ES-I3 (cell line): Measurements from ENCODE around the gene NUP50.

Experiments
- H3K36me3 ChIP-seq: 2 replicates; pipeline ENCODE4 v1.6.1; 2013; ENCODE audit warnings: mild to moderate bottlenecking, low read length, control low read depth, moderate library complexity; ENCODE audit not compliant: insufficient read depth
- H3K4me1 ChIP-seq: 2 replicates; pipeline ENCODE4 v1.6.1; 2013; ENCODE audit warnings: mild to moderate bottlenecking, control low read depth, low read length; ENCODE audit not compliant: insufficient read depth
- H3K9ac ChIP-seq: 2 replicates; pipeline ENCODE4 v1.6.1; 2013; ENCODE audit warnings: low read depth, mild to moderate bottlenecking, low read length, moderate library complexity
- H3K9me3 ChIP-seq: 2 replicates; pipeline ENCODE4 v1.6.1; 2013; ENCODE audit warnings: mild to moderate bottlenecking, low read length, moderate library complexity; ENCODE audit not compliant: control insufficient read depth, insufficient read depth

NUP50 gene

DNA sequence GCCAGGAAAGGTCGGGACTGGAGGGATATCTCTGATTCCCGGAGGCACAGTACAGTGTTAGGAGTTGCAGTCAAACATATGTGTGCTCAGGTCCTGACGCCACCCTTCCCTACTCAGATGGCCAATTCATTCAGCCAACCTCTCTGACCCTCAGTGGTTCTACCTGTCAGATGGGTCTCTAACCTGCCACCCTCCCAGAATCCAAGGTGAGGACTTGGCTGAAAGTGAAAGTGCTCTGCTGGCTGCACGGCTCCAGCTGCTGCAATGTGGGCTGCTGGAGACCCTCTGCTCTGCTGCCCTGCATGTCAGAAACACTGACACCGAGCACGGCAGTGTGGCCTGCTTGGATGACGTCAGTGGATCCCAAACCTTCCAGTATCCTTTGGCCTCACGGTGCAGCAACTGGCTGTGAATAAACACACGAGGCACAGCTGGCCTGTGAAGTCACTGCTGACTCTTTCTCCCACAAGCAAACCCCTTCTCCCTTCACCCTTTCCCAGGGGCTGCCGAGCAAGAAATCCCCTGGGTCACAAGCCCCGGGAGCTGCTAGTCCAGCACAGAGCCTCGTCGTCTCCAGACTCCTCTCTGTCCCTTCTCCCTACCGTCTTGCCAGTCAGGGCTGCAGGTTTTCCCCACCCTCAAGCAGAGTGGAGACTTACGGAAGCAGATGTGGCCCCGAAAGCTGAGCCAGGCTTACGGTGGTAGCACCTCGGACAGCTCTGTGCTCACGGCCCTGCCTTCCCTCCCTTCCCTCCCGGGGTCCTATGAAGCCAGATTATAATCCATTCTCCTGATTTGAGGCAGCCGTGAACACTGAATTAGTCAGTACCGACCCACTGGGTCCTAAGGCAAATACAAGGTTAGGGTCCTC, 52.6 kb downstream of the NUP50 start:
- H3K9ac ChIP-seq: no peak overlapping the region
- H3K36me3 ChIP-seq: no peaks in the 10 kb centered on the region
- no peaks in the 10 kb centered on the region for H3K9me3 ChIP-seq
- peaks cover 16% of the 10 kb centered on the region; the same call in 1 of the 2 replicates for H3K4me1 ChIP-seq

DNA sequence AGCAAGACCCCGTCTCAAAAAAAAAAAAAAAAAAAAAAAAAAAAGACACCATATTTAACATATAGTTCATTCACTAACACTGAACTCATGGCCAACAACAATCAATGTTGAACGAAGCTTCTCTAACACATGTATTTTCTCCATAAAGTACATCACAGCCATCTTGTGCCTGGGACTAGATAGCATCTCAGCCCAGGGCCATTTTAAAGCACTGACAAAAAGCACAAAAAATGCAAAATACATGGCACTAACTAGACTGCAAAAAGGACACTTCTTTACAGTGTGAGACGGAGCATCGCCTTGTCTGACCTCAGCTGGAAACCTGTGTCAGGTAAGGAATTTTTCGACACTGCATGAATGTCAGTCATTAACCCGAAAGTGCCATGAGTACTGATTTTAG, 53.6 kb downstream of the NUP50 start:
- Histone ChIP-seq H3K4me1 (peaks cover 8% of the 10 kb centered on the region; the same call in 1 of the 2 replicates), H3K36me3 (no peaks in the 10 kb centered on the region), H3K9me3 (no peaks in the 10 kb centered on the region), H3K9ac (no peak overlapping the region)

DNA sequence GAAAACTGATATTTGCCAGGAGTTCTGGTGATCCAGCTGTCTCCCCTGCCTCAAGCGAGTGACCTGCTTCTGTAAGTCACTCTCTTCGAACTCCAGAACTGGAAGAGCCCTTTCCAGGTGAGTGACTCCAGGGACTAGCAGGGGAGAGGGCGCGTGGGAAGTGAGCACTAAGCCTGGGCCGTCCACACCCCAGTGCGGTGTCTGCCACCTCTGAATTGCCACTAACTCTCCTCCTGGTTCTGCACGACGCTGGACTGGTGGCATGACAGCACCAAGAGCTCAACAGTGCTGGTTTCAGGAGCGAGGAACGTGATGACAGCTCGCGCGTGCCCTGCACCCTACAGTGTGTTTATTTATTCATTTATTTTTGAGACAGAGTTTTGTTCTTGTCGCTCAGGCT, 54.1 kb downstream of the NUP50 start:
- no peak overlapping the region for H3K9ac ChIP-seq

DNA sequence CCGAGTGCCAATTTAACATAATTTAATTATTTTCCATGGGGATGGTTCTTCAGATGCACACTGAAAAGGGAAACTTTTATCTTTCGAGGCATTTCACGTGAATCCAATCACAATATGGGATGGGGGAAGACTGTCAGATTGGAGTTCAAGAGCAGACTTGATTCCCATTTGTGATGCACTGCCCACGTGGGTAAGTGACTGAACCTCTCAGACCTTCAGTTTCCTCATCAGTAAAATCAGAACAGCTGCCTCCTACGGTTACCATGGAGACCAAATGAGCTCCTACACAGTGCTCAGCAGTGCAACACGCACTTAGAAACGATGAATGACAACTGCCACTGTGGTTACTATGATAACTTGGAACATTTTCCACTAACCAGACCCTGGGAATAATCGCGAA, 55.3 kb downstream of the NUP50 start:
- H3K36me3 ChIP-seq: no peaks in the 10 kb centered on the region
- H3K9ac ChIP-seq: no peak overlapping the region
- H3K9me3 ChIP-seq: no peaks in the 10 kb centered on the region
- H3K4me1 ChIP-seq: 0 out of 2 replicates have a peak, but pooled peaks cover 3% of the 10 kb centered on the region

More for the DNA sequence above, 54.1 kb downstream of the NUP50 start:
- H3K4me1 ChIP-seq: peaks cover 4% of the 10 kb centered on the region; the same call in 1 of the 2 replicates
- H3K9me3 ChIP-seq: no peaks in the 10 kb centered on the region
- H3K36me3 ChIP-seq: no peaks in the 10 kb centered on the region

DNA sequence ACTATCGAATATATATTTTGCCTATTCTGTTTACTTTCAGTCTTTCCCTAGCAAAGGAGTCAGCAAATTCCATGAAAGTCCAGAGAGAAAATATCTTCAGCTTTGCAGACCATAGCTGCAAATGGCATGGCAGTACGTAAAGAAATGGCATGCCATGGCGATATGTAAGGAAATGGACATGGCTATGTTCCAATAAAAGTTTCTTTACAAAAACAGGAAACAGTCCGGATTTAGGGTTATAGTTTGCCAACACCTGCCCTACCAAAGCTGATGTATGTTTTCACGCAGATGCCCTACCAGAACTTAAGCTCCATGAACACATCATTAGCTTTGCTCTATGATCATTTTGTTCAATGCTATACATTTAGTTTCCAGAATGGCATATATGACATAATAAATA, 57.5 kb downstream of the NUP50 start:
- H3K9me3 ChIP-seq: no peaks in the 10 kb centered on the region
- H3K4me1 ChIP-seq: peaks cover 23% of the 10 kb centered on the region; the same call in 1 of the 2 replicates
- H3K36me3 ChIP-seq: no peaks in the 10 kb centered on the region; the same call in 1 of the 2 replicates
- no peak overlapping the region for H3K9ac ChIP-seq

DNA sequence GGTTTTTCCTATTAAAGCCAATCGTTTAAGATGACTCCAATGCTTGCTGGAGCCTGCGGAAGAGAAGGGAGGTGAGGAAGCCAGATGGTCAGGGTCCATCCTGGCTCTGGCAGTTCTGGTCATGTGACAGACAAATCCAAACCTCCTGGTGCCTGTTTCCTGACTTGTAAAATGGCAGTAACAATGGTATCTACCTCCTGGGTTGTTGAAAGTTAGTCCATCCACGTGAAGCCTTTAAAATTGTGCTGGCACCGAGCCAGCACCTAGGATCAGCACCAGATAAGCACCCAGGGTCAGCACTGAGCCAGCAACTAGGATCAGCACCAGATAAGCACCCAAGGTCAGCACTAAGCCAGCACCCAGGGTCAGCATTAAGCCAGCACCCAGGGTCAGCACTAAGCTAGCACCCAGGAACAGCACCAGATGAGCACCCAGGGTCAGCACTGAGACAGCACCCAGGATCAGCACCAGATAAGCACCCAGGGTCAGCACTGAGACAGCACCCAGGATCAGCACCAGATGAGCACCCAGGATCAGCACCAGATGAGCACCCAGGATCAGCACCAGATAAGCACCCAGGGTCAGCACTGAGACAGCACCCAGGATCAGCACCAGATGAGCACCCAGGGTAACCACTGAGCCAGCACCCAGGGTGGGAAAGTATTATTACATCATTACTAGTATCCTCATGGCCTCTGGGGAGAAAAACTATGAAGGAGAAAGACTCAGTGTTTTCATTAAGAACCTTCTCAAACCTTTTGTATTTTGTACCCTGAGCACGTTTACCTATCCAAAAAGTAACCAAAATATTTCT, 59.8 kb downstream of the NUP50 start:
- no peaks in the 10 kb centered on the region; the same call in 1 of the 2 replicates for H3K36me3 ChIP-seq
- H3K9me3 ChIP-seq: no peaks in the 10 kb centered on the region
- H3K4me1 ChIP-seq: peaks cover 32% of the 10 kb centered on the region; the same call in 1 of the 2 replicates
- H3K9ac ChIP-seq: no peak overlapping the region

DNA sequence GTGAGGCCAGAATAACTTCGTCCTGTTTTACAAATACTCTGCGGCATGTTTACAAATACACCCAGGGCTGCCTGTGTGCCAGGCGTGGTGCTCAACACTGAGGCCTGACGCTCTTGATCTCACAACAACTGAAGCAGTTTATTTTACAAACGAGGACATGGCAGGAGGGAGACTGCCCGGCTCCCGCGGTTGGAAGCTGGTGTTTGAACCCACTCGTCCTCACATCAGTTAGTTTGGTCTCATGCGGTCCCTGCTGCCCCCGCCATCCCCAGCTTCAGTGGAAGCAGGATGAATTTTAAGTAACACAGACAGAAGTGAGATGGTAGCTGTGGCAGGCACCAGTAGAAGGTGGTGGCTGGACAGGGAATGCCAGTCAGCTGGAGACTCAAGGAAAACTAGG, 60.6 kb downstream of the NUP50 start:
- Histone ChIP-seq H3K36me3 (no peaks in the 10 kb centered on the region; the same call in 1 of the 2 replicates), H3K9ac (no peak overlapping the region), H3K4me1 (peaks cover 30% of the 10 kb centered on the region; the same call in 1 of the 2 replicates), H3K9me3 (no peaks in the 10 kb centered on the region)

DNA sequence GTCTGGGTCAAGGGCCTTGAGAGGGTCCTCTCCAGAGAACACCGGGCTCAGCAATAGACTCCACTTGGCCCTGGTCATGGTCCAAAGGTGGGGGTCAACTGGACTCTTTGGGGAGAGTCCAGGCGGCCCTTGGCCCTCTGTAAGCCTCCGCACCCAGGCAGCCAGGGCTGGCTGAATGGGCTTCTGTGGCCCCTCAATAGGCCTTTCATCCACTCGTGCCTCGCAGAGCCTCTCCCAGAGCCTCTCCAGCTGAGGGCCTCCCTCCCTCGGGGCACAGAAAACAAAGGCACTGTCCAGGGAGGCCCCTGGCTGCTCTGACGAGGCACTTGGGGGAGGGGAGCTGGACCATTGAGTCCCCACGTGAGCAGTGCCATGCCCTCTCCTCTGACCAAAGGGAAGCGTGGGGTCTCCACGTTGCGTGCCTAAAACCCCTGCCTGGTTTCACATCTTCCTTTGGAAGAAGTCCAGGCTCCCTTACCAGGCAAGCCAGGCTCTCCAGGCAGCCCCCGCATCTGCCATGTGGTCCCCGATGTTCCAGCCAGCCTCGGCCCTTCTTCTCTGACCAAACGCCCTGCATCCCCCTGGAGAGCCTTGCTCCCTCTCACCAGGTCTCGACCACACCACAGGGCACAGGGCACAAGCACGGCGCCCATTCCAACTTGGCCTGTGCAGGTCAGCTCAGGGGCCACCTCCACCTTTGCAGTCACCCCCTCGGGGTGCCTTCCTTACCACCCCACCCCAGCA, 61.4 kb downstream of the NUP50 start:
- Histone ChIP-seq H3K36me3 (no peaks in the 10 kb centered on the region; the same call in 1 of the 2 replicates), H3K9me3 (no peaks in the 10 kb centered on the region), H3K4me1 (peaks cover 30% of the 10 kb centered on the region; the same call in 1 of the 2 replicates), H3K9ac (no peak overlapping the region)

DNA sequence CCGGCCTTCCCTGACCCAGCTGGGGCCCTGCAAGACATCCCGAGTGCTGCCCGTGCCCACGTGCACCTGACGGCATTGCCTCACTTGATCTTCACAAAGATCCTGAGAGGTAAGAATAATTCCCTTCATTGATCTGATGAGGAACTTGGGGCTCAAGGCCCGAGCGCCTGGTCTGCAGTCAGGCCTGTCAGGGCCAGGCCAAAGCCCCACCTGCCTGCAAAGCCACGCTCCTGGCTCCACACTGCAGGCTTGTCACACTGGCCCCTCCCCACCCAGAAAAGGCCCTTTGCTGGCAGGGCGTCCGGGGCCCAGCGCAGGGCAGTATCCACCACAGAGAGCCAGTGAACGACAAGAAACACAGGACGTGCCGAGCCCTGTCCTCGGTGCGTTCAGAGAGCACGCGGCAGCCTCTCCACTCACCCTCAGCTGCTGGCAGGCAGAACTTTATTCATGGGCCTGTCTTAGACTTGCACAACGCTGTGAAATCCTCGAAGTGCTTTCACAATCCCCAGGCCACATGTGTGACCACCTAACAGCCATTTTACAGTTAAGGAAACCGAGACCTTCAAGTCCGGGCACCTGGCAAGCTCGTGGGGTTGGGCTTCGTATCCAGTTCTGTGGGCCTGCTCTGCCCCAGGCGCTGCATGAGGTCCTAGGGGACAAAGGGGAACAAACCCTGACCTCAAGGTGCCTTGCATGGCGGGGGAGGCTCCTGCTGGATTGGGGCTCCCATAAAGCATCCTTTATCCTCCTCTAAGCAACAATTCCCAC, 62.2 kb downstream of the NUP50 start:
- Histone ChIP-seq H3K9me3 (no peaks in the 10 kb centered on the region), H3K9ac (no peak overlapping the region)

DNA sequence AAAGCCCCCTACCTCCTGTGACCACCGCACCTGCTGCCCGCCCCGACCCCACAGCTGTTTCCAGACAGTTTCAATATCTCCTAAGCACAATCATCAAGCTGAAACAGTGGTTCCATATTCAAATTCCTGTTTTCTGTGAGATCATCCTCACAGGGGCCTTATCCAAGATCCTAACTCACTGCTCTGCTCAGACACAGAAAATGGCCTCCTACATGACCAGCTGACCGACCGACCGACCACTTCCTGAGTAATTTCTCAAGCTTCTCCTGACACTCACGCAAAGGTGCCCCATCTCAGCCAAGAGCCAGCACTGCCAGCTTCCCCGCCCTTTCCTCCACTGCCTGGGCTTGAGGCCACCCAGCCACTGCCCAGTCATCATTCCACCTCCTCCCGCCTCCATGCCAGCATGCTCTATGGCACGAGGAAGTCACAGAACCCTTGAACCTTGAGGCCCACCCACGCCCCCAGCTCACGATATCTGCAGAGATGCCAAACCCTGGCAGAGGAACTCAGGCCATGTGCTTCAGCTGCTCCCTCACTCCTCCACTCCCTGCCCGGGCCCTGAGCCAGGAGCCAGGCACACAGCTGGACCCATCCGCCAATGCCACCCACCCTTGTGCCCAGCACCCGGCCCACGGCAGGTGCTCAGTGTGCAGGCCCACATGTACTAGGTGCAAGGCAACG, 62.9 kb downstream of the NUP50 start:
- no peaks in the 10 kb centered on the region; the same call in 1 of the 2 replicates for H3K36me3 ChIP-seq
- no peak overlapping the region for H3K9ac ChIP-seq
- no peaks in the 10 kb centered on the region for H3K9me3 ChIP-seq
- H3K4me1 ChIP-seq: peaks cover 30% of the 10 kb centered on the region; the same call in 1 of the 2 replicates

More for the DNA sequence above, 62.2 kb downstream of the NUP50 start:
- Histone ChIP-seq H3K4me1 (peaks cover 30% of the 10 kb centered on the region; the same call in 1 of the 2 replicates), H3K36me3 (no peaks in the 10 kb centered on the region; the same call in 1 of the 2 replicates)

DNA sequence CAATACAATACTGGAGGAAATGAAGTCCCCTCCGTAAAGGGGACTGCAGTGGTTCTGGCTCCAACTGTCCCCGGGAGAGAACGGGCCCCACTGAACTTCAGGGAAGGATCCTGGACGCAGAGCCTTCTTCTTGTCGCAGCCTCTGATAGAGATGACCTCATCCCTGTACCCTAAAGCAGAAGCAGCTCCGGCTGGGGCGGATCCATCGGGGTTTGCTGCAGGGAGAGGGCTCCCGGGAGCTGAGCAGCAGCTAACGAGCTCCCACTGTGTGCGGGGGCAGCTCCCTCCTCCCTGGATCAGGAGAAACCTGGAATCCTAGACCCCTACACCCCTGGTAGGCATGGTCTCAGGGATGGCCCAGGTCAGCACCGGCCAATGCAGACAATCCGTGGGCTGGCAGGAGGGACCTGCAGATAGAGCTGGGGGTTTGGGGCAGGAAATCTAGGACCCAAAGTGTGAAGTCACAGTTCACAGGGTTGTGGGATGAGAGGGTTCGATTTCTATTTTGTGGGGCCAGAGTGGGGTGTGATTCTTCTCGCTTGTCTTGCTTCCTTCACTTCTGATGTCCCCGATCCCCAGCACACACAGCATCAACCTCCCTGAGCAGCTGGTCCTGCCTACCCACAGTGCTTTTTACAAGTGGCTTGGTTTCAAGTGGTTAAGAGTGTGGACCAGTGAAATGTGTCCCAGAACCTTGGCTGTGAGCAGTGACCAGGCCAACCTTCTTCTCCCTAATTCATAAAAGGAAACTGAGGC, 64.1 kb downstream of the NUP50 start:
- Histone ChIP-seq H3K4me1 (peaks cover 30% of the 10 kb centered on the region; the same call in 1 of the 2 replicates), H3K9me3 (no peaks in the 10 kb centered on the region), H3K36me3 (no peaks in the 10 kb centered on the region; the same call in 1 of the 2 replicates), H3K9ac (no peak overlapping the region)

DNA sequence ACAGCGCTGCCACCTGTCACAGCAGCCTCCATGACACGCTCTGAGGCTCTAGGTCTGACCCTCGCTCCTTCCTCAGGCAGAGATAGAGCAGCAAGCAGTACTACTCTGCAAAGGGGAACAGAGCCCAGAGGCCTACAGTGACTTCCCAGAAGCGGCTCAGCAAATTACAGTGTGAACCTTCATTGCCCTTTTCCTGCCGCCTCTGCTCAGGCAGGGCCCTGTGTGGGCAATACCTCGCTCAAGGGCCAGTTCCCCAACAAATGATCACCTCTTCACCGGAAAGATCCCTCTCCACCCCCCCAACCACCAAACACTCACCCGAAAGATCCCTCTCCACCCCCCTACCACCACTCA, 64.7 kb downstream of the NUP50 start:
- Histone ChIP-seq H3K4me1 (peaks cover 30% of the 10 kb centered on the region; the same call in 1 of the 2 replicates), H3K36me3 (no peaks in the 10 kb centered on the region; the same call in 1 of the 2 replicates), H3K9ac (no peak overlapping the region), H3K9me3 (no peaks in the 10 kb centered on the region)
